H1 (cell line): ENCODE results near the gene ST6GALNAC2. TPM values are rescaled to one million over a fixed set of nuclear protein-coding genes. Genes with fewer than 3 reads are reported as not detected.

Source experiments
- ASH2L ChIP-seq: fragments of 200-600, 300-600 bp; sonication (generic); IDR thresholded peaks from one replicate; pipeline ENCODE4 v1.7.1; 2017; ENCODE audit warnings: low read length
- CHD1 ChIP-seq: IDR thresholded peaks from 2 replicates; pipeline ENCODE4 v1.6.1; 2012; ENCODE audit warnings: low read depth, low read length, improper control_type of control experiment
- CTBP2 ChIP-seq: IDR thresholded peaks from 2 replicates; pipeline ENCODE4 v1.7.0; 2011; ENCODE audit warnings: borderline replicate concordance, mild to moderate bottlenecking, moderate library complexity, mixed read lengths, low read length; ENCODE audit not compliant: insufficient read depth, insufficient read length
- CTCF ChIP-seq, 3 experiments: IDR thresholded peaks; 1 replicate in 2 of 3; 2 replicates in 1 of 3; pipeline versions ENCODE4 v1.5.1 to v1.6.1; 2011; ENCODE audit warnings: low read length in 3 of 3, mild to moderate bottlenecking in 3 of 3, inconsistent platforms in 2 of 3, low read depth in 1 of 3, moderate library complexity in 1 of 3; ENCODE audit not compliant: insufficient read depth in 1 of 3; ENCODE audit errors: control extremely low read depth in 1 of 3
- RNF2 ChIP-seq: fragments of 200-900, 300-1000 bp; sonication (generic); IDR thresholded peaks from 2 replicates; pipeline ENCODE4 v1.7.1; 2016; ENCODE audit warnings: borderline replicate concordance, low read depth, mild to moderate bottlenecking, antibody characterized with exemption, low read length; ENCODE audit not compliant: poor library complexity, severe bottlenecking; ENCODE audit errors: missing control alignments
- SIX5 ChIP-seq: IDR thresholded peaks from 2 replicates; pipeline ENCODE4 v1.6.1; 2011; ENCODE audit warnings: mild to moderate bottlenecking, low read depth, low read length
- SUZ12 ChIP-seq: fragments of 200-600 bp; sonication (generic); IDR thresholded peaks from 2 replicates; pipeline ENCODE4 v1.6.1; 2012; ENCODE audit warnings: mild to moderate bottlenecking, inconsistent platforms, low read length, moderate library complexity, mixed read lengths
- polyA plus RNA-seq, 7 experiments: library from polyadenylated mRNA; depleted of rRNA in 3 of 7; stranded (reverse) in 5 of 7; unstranded in 2 of 7; fragments of >200 nt in 5 of 7; fragments of 200-250 nt in 2 of 7; gene quantifications; 1 replicate in 5 of 7; 2 replicates in 1 of 7; 4 replicates in 1 of 7; pipeline versions ENCODE4 v1.2.1 to v1.2.3, GENCODE V29; 2011 to 2013; ENCODE audit warnings: missing spikeins in 2 of 7, mixed read lengths in 2 of 7
- total RNA-seq: library from RNA; stranded (reverse); fragmentation: NEBNext Ultra II Directional; extraction: Animal tissue kit (Norgen Biotek cat#: 25700); gene quantifications from 2 replicates; pipeline ENCODE4 v1.2.1, GENCODE V29; 2021

Gene ST6GALNAC2
- total and polyA plus RNA-seq, 2 of the 8 experiments (the other 6 are each of a cell fraction or from before 2014, with no cell fraction given), result 0.09 TPM; not detected in 1

- no peak for TF ChIP-seq CTCF (IDR thresholded peaks at IDR 0.05; ENCODE audit: control extremely low read depth in 1 of 3, insufficient read depth in 1 of 3, low read depth in 1 of 3, low read length in 3 of 3)
- TF ChIP-seq RNF2, result no peak
- TF ChIP-seq SIX5, result no peak
- no peak for TF ChIP-seq CTBP2
- TF ChIP-seq CHD1, result no peak
- TF ChIP-seq SUZ12, result no peak
- no peak for TF ChIP-seq ASH2L
Measured at GRCh38 chr17:76561799-76562268, 23.8 kb downstream of the ST6GALNAC2 start (continued).
